RWPE1 (cell line): ENCODE results near the gene SREK1.
"Not testable (repeated sequence)": the region's sequence is repeated elsewhere in the genome, so short reads cannot be mapped to it uniquely, and the experiment has no call there.

Experiments
- CTCF ChIA-PET: fragments of 350-600 bp; sonication (Branson Sonifier 250); formaldehyde crosslinking; extraction: SDS; loops from one replicate; lab custom pipeline; 2021; lab: Yijun Ruan, JAX
- POLR2A ChIA-PET: fragments of 400-600 bp; formaldehyde crosslinking; extraction: SDS; loops from one replicate; lab custom pipeline; 2020; ENCODE audit warnings: antibody characterized with exemption; ENCODE audit not compliant: low non-redundant PET; lab: Yijun Ruan, JAX
- DNase-seq: peaks from one replicate; pipeline ENCODE4 v3.0.0; 2012; ENCODE audit warnings: low spot score
- H3K27ac ChIP-seq: fragments of 450-650 bp; 2 replicates; pipeline ENCODE4 v1.5.1; 2017
- TF ChIP-seq, protein P1 (sequence below): fragments of 450-650 bp; conservative IDR thresholded peaks from 2 replicates; pipeline ENCODE4 v1.5.1; 2017; ENCODE audit warnings: low read depth, mild to moderate bottlenecking

Gene SREK1

DNA sequence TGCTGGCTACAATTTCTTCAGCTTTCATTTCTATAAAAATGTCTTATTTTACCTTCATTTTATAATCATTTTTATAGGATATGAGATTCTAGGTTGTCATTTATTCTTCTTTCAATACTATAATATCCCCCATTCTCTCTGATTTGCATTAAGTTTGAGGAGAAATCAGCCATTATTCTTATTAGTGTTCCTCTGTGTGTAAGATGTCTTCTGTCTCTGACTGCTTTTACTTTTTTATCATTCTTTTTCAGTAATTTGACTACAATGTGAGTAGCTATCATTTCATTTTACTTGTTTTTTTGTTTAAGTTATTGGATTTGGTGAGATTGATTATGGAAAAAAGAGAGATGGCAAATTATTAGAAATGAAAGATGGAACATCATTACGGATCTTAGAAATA, 13.6 kb upstream of the SREK1 start:
- ChIA-PET CTCF (interaction anchor here (0.6 kb wide), 2 partner anchors 14 to 41 kb away, joined by 3 to 5 read pairs; no protein-coding TSS in a partner anchor), POLR2A (no interaction called here)
- TF ChIP-seq, protein P1, sequence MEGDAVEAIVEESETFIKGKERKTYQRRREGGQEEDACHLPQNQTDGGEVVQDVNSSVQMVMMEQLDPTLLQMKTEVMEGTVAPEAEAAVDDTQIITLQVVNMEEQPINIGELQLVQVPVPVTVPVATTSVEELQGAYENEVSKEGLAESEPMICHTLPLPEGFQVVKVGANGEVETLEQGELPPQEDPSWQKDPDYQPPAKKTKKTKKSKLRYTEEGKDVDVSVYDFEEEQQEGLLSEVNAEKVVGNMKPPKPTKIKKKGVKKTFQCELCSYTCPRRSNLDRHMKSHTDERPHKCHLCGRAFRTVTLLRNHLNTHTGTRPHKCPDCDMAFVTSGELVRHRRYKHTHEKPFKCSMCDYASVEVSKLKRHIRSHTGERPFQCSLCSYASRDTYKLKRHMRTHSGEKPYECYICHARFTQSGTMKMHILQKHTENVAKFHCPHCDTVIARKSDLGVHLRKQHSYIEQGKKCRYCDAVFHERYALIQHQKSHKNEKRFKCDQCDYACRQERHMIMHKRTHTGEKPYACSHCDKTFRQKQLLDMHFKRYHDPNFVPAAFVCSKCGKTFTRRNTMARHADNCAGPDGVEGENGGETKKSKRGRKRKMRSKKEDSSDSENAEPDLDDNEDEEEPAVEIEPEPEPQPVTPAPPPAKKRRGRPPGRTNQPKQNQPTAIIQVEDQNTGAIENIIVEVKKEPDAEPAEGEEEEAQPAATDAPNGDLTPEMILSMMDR = no peak
- DNase-seq = no peak
- H3K27ac ChIP-seq = no peak overlapping the region

DNA sequence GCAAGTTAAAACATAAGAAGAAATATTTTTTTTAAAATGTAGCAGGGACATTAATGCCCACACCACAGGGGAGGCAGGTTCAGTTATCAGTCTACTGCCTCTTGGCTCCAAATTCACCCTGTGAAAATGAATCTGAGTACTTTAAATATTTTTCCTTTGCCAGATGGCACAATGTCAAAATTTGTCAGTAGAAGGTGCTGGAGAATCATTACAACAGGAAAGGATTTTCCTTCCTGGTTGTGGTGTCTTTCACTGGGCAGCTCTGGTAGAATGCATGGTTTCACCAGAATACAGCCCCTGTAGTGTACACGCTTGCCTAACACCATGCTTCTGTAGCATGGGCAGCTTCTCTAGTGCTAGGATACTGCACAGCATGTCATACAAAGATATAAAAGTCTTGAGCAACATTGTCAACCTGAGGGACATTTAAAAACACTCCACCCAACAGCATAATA, 9.7 kb upstream of the SREK1 start:
- H3K27ac ChIP-seq = no peak overlapping the region
- TF ChIP-seq, protein P1 = no peak
- POLR2A ChIA-PET = no interaction called here
- DNase-seq = no peak
- CTCF ChIA-PET = interaction anchor here (0.6 kb wide), 1 partner anchor 23 kb away, joined by 3 read pairs; no protein-coding TSS in a partner anchor

DNA sequence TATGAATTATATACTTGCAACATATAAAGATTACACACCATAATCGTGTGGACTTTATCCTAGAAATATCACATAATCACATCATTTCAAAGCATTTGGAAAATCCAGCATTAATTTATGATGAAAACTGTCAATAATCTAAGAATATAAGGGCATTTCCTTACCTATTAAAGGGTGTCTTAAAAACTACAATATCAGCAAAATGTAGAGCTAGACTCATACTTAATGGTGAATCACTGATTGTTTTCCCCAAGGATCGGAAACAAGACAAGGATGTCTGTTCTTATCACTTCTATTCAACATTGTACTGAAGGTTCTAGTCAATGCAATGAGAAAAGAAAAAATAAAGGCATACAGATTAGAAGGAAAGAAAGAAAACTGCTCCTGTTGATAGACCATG, 8.0 kb upstream of the SREK1 start:
- ChIA-PET CTCF (no interaction called here), POLR2A (no interaction called here)
- no peak overlapping the region for H3K27ac ChIP-seq
- TF ChIP-seq, protein P1 = no peak
- DNase-seq = no peak

DNA sequence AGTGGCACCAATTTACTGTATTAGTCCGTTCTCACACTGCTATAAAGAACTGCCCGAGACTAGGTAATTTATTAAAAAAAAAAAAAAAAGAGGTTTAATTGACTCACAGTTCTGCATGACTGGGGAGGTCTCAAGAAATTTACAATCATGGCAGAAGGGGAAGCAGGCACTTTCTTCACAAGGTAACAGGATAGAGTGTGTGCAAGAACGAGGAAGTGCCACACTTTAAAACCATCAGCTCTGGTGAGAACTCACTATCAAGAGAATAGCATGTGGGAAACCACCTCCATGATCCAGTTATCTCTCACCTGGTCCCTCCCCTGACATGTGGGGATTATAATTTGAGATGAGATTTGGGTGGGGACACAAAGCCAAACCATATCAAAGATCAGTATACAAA, 7.2 kb upstream of the SREK1 start:
- CTCF ChIA-PET, H3K27ac ChIP-seq, POLR2A ChIA-PET, DNase-seq: not testable (repeated sequence)

DNA sequence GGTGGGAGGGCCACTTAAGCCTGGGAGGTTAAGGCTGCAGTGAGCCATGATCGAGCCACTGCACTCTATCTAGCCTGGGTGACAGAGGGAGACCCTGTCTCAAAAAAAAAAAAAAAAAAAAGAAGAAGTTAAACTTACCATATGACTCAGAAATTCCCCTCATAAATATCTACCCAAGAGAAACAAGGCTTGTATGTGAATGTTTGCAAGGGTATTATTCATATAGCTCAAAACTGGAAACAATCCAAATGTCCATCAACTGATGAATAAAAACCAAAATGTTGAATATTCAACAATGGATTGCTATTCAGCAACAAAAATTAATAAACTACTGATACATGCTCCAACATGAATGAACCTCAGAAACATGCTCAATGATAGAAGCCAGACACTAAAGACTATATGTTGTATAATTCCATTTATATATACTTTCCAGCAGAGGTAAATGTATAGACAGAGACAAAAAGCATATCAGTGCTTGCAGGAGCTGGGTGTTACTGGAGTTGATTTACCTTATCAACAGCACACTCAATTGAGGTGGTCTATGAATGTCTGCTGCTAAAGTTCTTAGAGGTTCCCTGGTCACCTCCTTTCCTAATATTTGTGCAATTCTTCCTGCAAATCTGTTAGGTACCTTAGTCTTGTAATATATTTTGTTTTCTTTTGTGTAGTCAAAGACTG, 5.3 kb upstream of the SREK1 start:
- no peak for DNase-seq
- POLR2A ChIA-PET = no interaction called here

DNA sequence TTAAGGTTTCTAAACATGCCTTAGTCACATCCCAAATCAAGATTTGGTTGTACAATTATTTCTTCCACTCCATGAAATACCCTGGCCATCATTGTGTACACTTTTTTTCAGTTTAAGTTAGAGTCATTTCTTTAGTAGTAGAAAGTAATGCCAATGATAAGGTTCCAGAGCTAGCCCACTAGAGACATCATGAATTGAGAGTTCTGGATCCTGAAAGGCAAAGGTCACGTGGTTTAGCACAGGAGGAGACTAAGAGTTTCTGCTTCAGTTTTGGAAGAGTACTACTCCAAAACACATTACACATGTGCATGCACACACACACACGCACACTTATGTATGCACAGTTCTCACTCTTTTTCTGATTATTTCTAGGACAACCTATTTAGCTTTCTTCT, 4.8 kb upstream of the SREK1 start:
- H3K27ac ChIP-seq = no peak overlapping the region
- ChIA-PET CTCF (no interaction called here), POLR2A (no interaction called here)
- TF ChIP-seq, protein P1 = no peak
- no peak for DNase-seq

More for the DNA sequence above, 5.3 kb upstream of the SREK1 start:
- TF ChIP-seq, protein P1 = no peak
- CTCF ChIA-PET = no interaction called here
- no peak overlapping the region for H3K27ac ChIP-seq

DNA sequence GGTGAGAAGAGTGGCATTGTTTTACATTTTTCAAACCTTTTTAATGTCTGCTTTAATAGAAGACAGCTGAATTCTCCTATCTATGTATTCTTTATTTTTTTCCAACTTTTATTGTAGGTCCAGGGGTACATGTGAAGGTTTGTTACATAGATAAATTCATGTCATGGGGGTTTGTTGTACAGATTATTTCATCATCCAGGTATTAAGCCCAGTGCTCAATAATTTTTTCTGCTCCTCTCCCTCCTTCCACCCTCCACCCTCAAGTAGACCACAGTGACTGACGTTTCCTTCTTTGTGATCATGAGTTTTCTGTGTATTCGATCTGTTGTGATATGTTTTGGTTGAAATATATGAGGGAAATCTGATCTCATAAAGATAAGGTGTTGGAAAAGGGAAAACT, 1.7 kb upstream of the SREK1 start:
- ChIA-PET CTCF (no interaction called here), POLR2A (no interaction called here)
- TF ChIP-seq, protein P1 = no peak
- H3K27ac ChIP-seq = no peak overlapping the region
- DNase-seq = no peak
